DMS 273 (cell line): Measurements from ENCODE around the gene SLC49A4.

Source experiments
- DNase-seq: peaks from one replicate; lab custom pipeline; 2025; ENCODE audit not compliant: unreplicated experiment; lab: John Stamatoyannopoulos, UW

The SLC49A4 gene

GRCh38 chr3:122784436-122784835 lies 10.4 kb upstream of the SLC49A4 start:
- no peak for DNase-seq

- DNase-seq: no peak
These were observed 9.6 kb upstream of the SLC49A4 start for GRCh38 chr3:122785231-122785630.

- no peak for DNase-seq
These were observed 8.8 kb upstream of the SLC49A4 start for GRCh38 chr3:122786066-122786465.

- no peak for DNase-seq
These were observed 7.0 kb upstream of the SLC49A4 start for GRCh38 chr3:122787872-122788271.

- no peak for DNase-seq
These were observed 5.1 kb upstream of the SLC49A4 start for GRCh38 chr3:122789585-122790273.

- no peak for DNase-seq
These were observed 1.1 kb upstream of the SLC49A4 start, which contains the start of gene HSPBAP1 for GRCh38 chr3:122793568-122794416. Gene HSPBAP1, minus strand, starts transcription at chr3:122793831. Its CDS starts 151 bp downstream, at chr3:122793680.

GRCh38 chr3:122794483-122794778 lies 438 bp upstream of the SLC49A4 start:
- DNase-seq: no peak

- no peak for DNase-seq
These were observed 866 bp downstream of the SLC49A4 start for GRCh38 chr3:122795674-122796195.

GRCh38 chr3:122797291-122797690 lies 2.4 kb downstream of the SLC49A4 start:
- DNase-seq: no peak

GRCh38 chr3:122799322-122799721 lies 4.5 kb downstream of the SLC49A4 start:
- no peak for DNase-seq

GRCh38 chr3:122800031-122800430 lies 5.2 kb downstream of the SLC49A4 start:
- DNase-seq: no peak

GRCh38 chr3:122800706-122801237 lies 5.9 kb downstream of the SLC49A4 start:
- DNase-seq: peak; percentile 33

GRCh38 chr3:122802323-122802722 lies 7.5 kb downstream of the SLC49A4 start:
- no peak for DNase-seq

- DNase-seq: no peak
These were observed 9.1 kb downstream of the SLC49A4 start for GRCh38 chr3:122803977-122804376.

GRCh38 chr3:122810734-122811133 lies 15.9 kb downstream of the SLC49A4 start:
- DNase-seq: no peak

- DNase-seq: no peak
These were observed 21.7 kb downstream of the SLC49A4 start for GRCh38 chr3:122816587-122816986.

- DNase-seq: no peak
These were observed 29.9 kb downstream of the SLC49A4 start for GRCh38 chr3:122824465-122825381.

- DNase-seq: no peak
These were observed 30.6 kb downstream of the SLC49A4 start for GRCh38 chr3:122825460-122825859.

- no peak for DNase-seq
These were observed 31.4 kb downstream of the SLC49A4 start for GRCh38 chr3:122826278-122826677.

GRCh38 chr3:122828281-122828680 lies 33.4 kb downstream of the SLC49A4 start:
- no peak for DNase-seq

GRCh38 chr3:122835590-122835989 lies 40.7 kb downstream of the SLC49A4 start:
- DNase-seq: no peak
